GM12875 (cell line): ENCODE measurements around the gene SPOCK2.

Experiments used
- H3K4me3 ChIP-seq: one replicate; pipeline ENCODE4 v1.5.1; 2011; ENCODE audit warnings: low read depth, low read length, control low read depth
- TF ChIP-seq, protein P1 (sequence below): IDR thresholded peaks from 2 replicates; pipeline ENCODE4 v1.5.1; 2011; ENCODE audit warnings: low read depth, mild to moderate bottlenecking, control low read depth, inconsistent platforms, low read length, moderate library complexity, borderline replicate concordance; ENCODE audit not compliant: insufficient read depth

The SPOCK2 gene

DNA sequence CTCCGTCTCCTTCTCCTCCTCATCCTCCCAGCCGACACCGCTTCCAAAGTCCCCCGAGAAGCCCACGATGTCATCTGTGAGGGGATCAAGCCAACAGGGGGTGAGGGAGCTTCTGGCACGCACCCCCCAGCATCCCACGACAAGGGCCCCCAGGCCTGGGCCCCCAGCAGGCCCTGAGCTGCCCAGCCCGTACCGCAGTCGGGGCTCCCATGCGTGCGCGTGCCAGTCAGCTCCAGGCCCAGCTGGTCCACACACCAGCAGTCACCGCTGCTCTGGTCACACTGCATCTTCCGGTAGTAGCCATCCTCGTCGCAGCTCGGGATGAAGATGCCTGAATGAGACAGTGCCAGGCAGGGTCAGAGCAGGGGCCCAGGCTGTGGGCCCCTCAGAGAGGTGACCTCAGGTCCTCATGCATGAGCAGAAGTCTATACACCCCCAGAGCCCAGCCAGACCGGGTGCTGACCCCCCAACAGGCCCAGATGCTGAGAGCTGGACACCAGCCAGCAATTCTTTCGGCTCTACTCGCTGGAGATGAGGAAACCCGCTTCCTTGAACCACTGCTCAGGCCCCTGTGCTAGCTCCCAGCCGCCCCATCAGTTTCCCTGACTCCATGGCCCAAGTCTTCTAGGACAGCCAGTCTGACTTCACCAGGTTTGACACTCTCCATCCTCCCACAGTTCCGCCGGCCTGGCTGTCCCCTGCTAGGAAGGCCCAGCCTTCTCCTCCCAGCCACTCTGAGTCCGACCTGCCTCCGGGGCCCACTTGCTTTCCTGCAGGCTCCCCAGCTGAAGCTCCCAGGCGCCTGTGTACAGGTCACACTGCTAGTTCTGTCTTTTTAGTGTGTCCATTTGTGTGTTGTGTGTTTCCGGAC, 25.3 kb downstream of the SPOCK2 start:
- no peak overlapping the region for H3K4me3 ChIP-seq
- TF ChIP-seq, protein P1, sequence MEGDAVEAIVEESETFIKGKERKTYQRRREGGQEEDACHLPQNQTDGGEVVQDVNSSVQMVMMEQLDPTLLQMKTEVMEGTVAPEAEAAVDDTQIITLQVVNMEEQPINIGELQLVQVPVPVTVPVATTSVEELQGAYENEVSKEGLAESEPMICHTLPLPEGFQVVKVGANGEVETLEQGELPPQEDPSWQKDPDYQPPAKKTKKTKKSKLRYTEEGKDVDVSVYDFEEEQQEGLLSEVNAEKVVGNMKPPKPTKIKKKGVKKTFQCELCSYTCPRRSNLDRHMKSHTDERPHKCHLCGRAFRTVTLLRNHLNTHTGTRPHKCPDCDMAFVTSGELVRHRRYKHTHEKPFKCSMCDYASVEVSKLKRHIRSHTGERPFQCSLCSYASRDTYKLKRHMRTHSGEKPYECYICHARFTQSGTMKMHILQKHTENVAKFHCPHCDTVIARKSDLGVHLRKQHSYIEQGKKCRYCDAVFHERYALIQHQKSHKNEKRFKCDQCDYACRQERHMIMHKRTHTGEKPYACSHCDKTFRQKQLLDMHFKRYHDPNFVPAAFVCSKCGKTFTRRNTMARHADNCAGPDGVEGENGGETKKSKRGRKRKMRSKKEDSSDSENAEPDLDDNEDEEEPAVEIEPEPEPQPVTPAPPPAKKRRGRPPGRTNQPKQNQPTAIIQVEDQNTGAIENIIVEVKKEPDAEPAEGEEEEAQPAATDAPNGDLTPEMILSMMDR = no peak

DNA sequence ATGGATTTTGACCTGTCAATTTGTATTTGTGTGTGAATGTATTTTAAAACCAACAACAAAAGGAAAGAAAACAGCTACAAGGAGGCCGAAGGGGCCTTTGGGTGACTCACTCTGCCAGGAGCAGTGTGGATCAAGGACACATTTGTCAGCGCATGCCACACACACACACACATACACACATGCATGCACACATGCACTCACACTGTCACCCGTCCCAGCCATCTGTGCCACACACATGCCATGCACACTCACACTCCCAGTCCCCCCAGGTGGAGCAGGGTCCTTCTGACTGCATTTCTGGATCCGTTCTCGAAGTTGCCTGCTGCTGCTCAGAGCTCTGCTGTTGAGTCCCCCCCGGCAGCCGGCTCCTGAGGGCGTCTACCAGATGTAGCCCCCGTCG, 26.0 kb downstream of the SPOCK2 start:
- no peak overlapping the region for H3K4me3 ChIP-seq
- TF ChIP-seq, protein P1 = no peak

DNA sequence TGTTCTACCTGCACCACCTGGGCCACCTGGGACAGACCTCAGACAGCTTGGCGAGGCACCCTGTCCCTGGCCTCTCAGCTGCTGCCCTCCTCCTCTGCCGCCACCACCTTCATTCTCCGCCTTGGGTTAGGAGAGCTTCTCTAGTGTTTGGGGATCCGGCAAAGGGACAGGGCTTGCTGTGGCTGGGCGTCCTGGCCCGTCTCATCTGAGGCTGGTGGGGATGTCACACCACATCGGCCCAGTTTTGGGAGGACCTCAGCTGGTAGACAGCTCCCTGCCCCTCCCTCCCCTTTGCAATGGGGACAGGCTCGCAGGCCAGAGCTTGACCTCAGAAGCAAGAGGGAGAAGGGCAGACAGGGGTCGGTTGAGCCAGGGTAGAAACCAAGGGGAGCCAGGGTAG, 26.4 kb downstream of the SPOCK2 start:
- no peak overlapping the region for H3K4me3 ChIP-seq
- TF ChIP-seq, protein P1 = no peak

DNA sequence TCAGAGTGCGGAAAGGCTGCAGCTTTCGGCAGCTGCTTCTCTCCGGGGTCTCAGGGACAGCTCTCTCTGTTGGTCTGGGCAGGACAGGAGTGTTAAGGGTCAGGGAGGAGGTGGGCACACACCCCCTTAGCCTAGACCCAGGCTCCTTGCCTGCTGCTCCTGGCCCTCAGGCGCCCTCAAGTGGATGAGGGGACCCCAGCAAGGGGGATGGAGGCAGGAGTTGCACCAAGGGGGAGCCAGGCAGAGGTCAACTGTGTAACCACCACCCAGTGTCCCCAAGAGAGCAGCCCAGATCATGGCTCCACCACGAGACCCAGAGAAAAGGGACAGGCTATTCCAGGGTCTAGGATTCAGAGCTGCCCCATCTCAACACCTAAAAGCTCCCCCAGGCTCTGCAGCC, 26.9 kb downstream of the SPOCK2 start:
- no peak overlapping the region for H3K4me3 ChIP-seq
- TF ChIP-seq, protein P1 = peak; percentile 35; the same call in 1 of the 2 replicates

DNA sequence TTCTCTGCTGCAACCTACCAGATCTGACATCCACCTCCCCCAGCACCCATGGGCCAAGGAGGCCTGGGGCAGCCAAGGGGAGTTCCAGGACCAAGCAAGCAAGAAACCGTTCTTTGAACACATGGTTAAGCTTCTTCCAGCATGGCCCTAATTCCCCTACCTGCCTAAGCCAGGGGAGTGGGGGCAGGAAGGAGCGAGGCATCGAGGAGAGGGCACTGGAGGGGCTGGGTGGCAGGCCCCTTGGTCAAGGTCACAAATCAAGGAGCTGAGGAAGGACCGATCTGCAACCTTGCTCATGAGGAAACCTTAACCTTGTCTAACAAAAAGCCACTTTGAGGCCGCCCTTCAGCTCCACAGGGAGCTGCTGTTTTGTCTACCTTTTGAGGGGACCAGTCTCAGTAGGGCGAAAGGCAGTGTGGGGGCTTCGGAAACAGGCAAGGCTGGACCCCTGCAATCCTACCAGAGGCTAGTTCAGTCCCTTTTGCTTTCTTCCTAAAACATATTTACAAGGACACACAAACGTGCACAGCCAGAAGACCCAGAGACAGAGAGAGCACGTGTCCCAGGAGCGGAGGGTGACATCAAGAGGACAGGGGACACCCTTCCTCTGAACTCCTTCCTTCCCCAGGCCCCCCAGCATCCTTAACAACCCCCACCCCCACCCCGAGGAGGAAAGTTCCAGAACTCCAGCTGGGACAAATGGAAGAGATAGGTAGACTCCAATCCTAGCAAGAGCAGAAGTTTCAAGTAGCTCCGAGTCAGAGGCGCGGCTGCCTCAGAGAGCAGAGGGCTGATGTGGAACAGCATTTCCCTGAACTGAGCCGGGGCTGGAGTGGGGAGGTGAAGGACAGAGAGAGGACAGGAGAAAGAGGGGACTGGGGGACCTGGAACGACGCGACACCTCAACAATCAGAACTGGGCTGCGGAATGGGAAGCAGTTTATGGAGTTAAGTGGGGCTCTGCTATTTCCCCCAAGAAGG, 28.2 kb downstream of the SPOCK2 start:
- TF ChIP-seq, protein P1 = no peak

DNA sequence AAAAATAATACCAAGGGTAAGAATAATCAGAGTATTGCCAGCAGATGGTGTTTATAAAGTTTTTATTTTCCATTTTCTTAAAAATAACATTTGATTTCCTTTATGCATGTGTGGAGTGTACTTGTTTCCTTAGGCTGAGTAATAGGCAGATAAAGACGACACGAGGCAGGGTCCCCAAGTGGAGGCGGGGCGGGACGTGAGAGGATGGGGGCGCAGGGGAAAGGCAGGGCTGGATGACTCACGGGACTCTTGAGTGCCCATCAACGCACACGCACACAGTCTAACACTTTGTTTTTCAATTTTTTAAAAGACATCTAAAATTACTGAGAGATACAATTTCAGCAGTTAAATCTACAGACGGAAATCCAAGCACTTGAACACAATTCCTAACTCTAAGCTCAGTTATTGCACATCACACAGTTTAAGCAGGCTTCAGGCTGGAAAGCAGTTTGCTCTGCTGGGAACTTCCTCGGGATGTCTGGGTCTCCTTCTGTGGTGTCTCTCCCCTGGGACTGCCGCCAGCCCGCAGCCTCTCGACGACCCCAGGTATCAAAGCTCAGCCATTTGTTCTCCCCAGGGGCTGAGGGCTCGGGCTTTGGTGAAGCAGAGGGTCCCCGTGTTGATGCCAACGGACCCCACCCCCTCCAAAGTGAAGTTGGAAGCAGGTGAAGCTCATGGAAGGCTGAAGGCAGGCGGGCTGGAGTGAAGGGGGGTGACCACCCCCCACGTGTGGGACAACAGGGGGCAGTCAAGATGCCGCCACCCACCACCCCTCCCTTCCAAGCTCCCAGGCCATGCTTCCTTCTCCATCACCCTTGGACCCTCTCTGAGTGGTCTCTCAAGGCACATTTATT, 29.1 kb downstream of the SPOCK2 start:
- TF ChIP-seq, protein P1 = no peak
- no peak overlapping the region for H3K4me3 ChIP-seq

More for the DNA sequence above, 28.2 kb downstream of the SPOCK2 start:
- H3K4me3 ChIP-seq = no peak overlapping the region
